Hepatocyte (in vitro differentiated cells): ENCODE data around the gene RGS14. TPM values are rescaled to one million over a fixed set of nuclear protein-coding genes. Genes with fewer than 3 reads are reported as not detected.

ENCODE experiments used
- DNase-seq: peaks from one replicate; pipeline ENCODE4 v3.0.0-alpha.2; 2016; ENCODE audit warnings: low spot score
- H2AFZ ChIP-seq: fragments of 200-600 bp; sonication (generic); 2 replicates; pipeline ENCODE4 v1.6.0; 2016; ENCODE audit warnings: antibody characterized with exemption, mild to moderate bottlenecking
- H3K27ac ChIP-seq: fragments of 200-600 bp; sonication (generic); 2 replicates; pipeline ENCODE4 v1.5.1; 2016; ENCODE audit warnings: mild to moderate bottlenecking
- H3K27me3 ChIP-seq: fragments of 200-600 bp; sonication (generic); 2 replicates; pipeline ENCODE4 v1.6.1; 2016
- H3K36me3 ChIP-seq: fragments of 200-600 bp; sonication (generic); replicated peaks from 2 replicates; pipeline ENCODE4 v1.5.1; 2016; ENCODE audit warnings: low read depth; ENCODE audit not compliant: insufficient read depth
- H3K4me1 ChIP-seq: fragments of 200-600 bp; sonication (generic); 2 replicates; pipeline ENCODE4 v1.5.1; 2016; ENCODE audit warnings: mild to moderate bottlenecking, moderate library complexity; ENCODE audit not compliant: insufficient read depth
- H3K4me2 ChIP-seq: fragments of 200-600 bp; sonication (generic); 2 replicates; pipeline ENCODE4 v1.6.0; 2016
- H3K4me3 ChIP-seq: fragments of 200-600 bp; sonication (generic); 2 replicates; pipeline ENCODE4 v1.5.1; 2016; ENCODE audit warnings: mild to moderate bottlenecking
- H3K79me2 ChIP-seq: fragments of 200-600 bp; sonication (generic); 2 replicates; pipeline ENCODE4 v1.6.0; 2017; ENCODE audit warnings: mild to moderate bottlenecking
- H3K9me2 ChIP-seq: fragments of 200-600 bp; sonication (generic); replicated peaks from 2 replicates; pipeline ENCODE4 v1.6.0; 2017; ENCODE audit warnings: mild to moderate bottlenecking; ENCODE audit not compliant: insufficient read depth
- H3K9me3 ChIP-seq: fragments of 200-600 bp; sonication (generic); 2 replicates; pipeline ENCODE4 v1.5.1; 2016; ENCODE audit warnings: low read depth, mild to moderate bottlenecking
- H4K20me1 ChIP-seq: fragments of 200-600 bp; sonication (generic); 2 replicates; pipeline ENCODE4 v1.6.0; 2016; ENCODE audit warnings: mild to moderate bottlenecking; ENCODE audit not compliant: insufficient read depth, poor library complexity, severe bottlenecking
- EZH2 ChIP-seq: fragments of 200-600 bp; sonication (generic); IDR thresholded peaks from 2 replicates; pipeline ENCODE4 v1.6.1; 2016; ENCODE audit warnings: antibody characterized with exemption, mild to moderate bottlenecking, borderline replicate concordance
- EZH2phosphoT487 ChIP-seq: fragments of 200-600 bp; sonication (generic); IDR thresholded peaks from one replicate; pipeline ENCODE4 v1.6.1; 2018; ENCODE audit warnings: antibody characterized with exemption, mild to moderate bottlenecking, low read depth, moderate library complexity; ENCODE audit not compliant: unreplicated experiment, severe bottlenecking
- WGBS: methylation state at CpG from one replicate; pipeline ENCODE4 v1.1.6; 2016; ENCODE audit warnings: low lambda C conversion rate; ENCODE audit errors: missing lambda C conversion rate; 5-methylcytosine and 5-hydroxymethylcytosine counted together
- polyA plus RNA-seq: library from polyadenylated mRNA; unstranded; fragments of >200 nt; fragmentation: Nextera tagmentation; extraction: Ambion mirVana; gene quantifications from 2 replicates; pipeline ENCODE4 v1.2.1, GENCODE V29; 2016
- total RNA-seq: library from RNA; depleted of rRNA; stranded (reverse); fragments of >200 nt; gene quantifications from 2 replicates; pipeline ENCODE4 v1.2.3, GENCODE V29; 2014
- TF ChIP-seq, protein P1 (sequence below): fragments of 200-600 bp; sonication (generic); IDR thresholded peaks from 2 replicates; pipeline ENCODE4 v1.5.1; 2016; ENCODE audit warnings: antibody characterized with exemption, mild to moderate bottlenecking; ENCODE audit not compliant: poor library complexity

Gene RGS14
- total and polyA plus RNA-seq, 2 experiments from 2014 or later, result 36.5 to 37.0 TPM

DNA sequence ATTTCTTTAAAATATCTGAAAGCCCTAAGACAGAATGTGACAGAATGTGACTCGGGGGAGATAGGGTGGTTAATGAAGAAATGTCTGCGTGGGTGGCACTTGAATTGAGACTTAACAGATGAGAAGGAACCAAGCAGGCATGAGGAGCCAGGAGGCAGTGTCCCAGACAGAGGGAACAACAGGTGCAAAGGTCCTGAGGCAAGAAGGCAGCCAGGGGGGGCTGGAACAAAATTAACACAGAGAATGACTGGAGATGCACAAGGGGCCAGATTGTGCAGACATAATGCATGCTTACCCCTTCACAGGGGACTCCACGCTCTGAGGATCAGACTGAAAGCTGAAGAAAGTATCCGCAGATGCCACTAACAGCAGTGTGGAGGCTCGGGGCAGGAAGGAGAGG is 8.0 kb upstream of the RGS14 start:
- no peak overlapping the region for H2AFZ ChIP-seq
- no peak for DNase-seq
- peaks cover 65% of the 10 kb centered on the region for H3K79me2 ChIP-seq
- 92% methylated on average over 5 of the region's 5 CpGs for WGBS
- H4K20me1 ChIP-seq, result peaks cover 16% of the 10 kb centered on the region
- H3K4me3 ChIP-seq, result no peak overlapping the region
- no peak overlapping the region for H3K27ac ChIP-seq
- peaks cover 20% of the 10 kb centered on the region for H3K4me1 ChIP-seq
- H3K9me3 ChIP-seq, result no peaks in the 10 kb centered on the region
- no peaks in the 10 kb centered on the region for H3K27me3 ChIP-seq
- H3K4me2 ChIP-seq, result peak overlapping the region; percentile 95
- TF ChIP-seq EZH2 (no peak), EZH2phosphoT487 (no peak)
- TF ChIP-seq, protein P1, sequence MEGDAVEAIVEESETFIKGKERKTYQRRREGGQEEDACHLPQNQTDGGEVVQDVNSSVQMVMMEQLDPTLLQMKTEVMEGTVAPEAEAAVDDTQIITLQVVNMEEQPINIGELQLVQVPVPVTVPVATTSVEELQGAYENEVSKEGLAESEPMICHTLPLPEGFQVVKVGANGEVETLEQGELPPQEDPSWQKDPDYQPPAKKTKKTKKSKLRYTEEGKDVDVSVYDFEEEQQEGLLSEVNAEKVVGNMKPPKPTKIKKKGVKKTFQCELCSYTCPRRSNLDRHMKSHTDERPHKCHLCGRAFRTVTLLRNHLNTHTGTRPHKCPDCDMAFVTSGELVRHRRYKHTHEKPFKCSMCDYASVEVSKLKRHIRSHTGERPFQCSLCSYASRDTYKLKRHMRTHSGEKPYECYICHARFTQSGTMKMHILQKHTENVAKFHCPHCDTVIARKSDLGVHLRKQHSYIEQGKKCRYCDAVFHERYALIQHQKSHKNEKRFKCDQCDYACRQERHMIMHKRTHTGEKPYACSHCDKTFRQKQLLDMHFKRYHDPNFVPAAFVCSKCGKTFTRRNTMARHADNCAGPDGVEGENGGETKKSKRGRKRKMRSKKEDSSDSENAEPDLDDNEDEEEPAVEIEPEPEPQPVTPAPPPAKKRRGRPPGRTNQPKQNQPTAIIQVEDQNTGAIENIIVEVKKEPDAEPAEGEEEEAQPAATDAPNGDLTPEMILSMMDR, result no peak
- H3K9me2 ChIP-seq, result no peaks in the 10 kb centered on the region
- H3K36me3 ChIP-seq, result no peaks in the 10 kb centered on the region

DNA sequence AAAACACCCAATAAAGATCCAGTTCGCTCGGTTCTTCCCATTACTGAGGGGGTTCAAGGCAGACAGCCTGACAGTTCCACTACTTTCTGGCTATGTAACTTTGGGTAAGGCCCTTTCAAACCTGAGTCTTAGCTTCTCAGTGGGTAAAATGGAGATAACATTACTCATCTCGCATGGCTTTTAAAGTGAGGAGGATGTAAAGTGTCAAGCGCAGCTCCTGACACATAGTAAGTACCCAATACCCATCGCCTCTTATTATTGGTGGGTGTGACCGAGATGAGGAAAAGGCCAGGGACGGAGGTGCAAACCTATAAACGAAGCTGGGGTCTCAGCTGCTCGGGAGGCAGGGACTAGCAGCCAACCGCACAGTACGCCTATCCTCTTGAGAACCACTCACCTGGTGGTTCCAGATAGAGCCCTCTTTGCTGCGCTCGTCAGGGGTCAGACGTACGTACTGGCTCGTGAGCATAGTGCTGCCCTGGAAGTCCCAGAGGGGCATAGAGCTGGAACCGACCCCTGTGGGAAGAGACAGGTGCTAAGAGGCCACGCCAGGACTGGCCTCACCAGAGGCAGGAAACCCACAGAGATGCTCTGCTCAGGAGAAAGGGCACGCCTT is 6.8 kb upstream of the RGS14 start:
- H3K4me3 ChIP-seq, result peak overlapping the region; percentile 40
- peaks cover 14% of the 10 kb centered on the region for H4K20me1 ChIP-seq
- no peaks in the 10 kb centered on the region for H3K9me2 ChIP-seq
- WGBS, result 19% methylated on average over 18 of the region's 19 CpGs
- peak overlapping the region; percentile 95 for H3K27ac ChIP-seq
- peaks cover 20% of the 10 kb centered on the region for H3K4me1 ChIP-seq
- no peaks in the 10 kb centered on the region for H3K9me3 ChIP-seq
- H2AFZ ChIP-seq, result peak overlapping the region; percentile 37
- peaks cover 54% of the 10 kb centered on the region for H3K79me2 ChIP-seq
- no peak for DNase-seq
- H3K4me2 ChIP-seq, result peak overlapping the region; percentile 95
- H3K27me3 ChIP-seq, result no peaks in the 10 kb centered on the region
- no peak for TF ChIP-seq EZH2phosphoT487
- TF ChIP-seq EZH2, result no peak
- TF ChIP-seq, protein P1, result no peak
- no peaks in the 10 kb centered on the region for H3K36me3 ChIP-seq

DNA sequence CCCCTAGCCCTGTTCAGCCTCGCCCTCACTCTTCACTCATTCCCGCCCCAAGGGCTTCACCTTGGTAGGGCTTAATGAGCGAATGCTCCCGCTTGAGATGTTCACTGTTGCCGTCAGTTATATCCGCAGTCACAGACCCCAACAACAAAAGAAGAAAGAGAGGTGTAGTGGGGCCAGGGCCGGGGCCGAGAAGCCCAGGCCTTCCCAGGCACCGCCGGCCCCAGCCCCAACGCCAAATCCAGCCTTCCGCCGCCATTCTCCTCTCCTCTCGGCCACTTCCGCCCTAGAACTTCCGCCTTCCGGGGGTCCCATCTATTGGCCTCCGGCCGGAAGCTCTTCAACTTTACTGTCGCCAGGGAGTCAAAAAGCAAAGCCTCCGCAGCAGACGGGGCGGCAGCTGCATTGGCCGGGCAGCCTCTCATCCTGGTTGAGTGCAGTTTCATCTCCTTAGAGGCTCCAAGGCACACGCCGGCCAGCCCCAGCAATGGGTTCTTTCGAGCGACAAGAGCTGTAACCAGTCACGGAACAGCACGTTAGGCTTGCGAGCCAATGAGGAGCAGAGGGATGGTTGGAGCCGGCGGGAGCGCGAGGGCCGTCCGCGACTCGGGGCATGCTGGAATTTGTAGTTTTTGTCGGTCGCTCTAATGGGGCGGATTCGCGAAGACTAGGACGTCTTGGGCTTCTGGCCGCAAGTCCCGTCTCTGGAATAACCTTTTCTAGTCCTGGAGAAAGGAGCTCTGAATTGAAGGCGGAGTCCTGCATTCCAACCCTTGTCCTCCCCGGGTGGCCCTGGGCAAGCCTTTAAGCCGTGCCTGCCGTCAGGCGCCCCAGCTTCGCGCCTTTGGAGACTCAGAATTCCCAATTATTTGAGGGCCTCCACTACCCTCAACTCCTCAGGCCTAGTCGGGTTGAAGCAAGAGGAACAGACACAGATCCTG is 6.1 kb upstream of the RGS14 start, which contains the start of gene LMAN2:
Gene LMAN2 (minus strand): TSS at position 277 of the 938 bp plus-strand sequence. CDS start 21 bp downstream, at position 256.
- TF ChIP-seq EZH2phosphoT487 (no peak), EZH2 (no peak)
- TF ChIP-seq, protein P1, result no peak
- Histone ChIP-seq H4K20me1 (peaks cover 12% of the 10 kb centered on the region), H3K27me3 (no peaks in the 10 kb centered on the region), H3K36me3 (no peaks in the 10 kb centered on the region), H3K4me3 (peak within 1 kb of the TSS; percentile 40), H3K9me3 (no peaks in the 10 kb centered on the region), H3K79me2 (peaks cover 46% of the 10 kb centered on the region), H3K27ac (peak within 1 kb of the TSS; percentile 95), H3K9me2 (no peaks in the 10 kb centered on the region), H3K4me2 (peak within 1 kb of the TSS; percentile 95), H3K4me1 (peaks cover 20% of the 10 kb centered on the region), H2AFZ (peak within 1 kb of the TSS; percentile 90)
- 8% methylated on average over 55 of the region's 55 CpGs for WGBS
- DNase-seq, result peak; percentile 94
